ENCODE results near the gene NOP58. TPM values are rescaled to one million over a fixed set of nuclear protein-coding genes. Genes with fewer than 3 reads are reported as not detected.

Gene NOP58
- polyA plus RNA-seq, 1 donor from 2014 or later: 170 TPM

- no peak for TF ChIP-seq POLR2AphosphoS5 (IDR thresholded peaks at IDR 0.05)
- TF ChIP-seq, protein P1, sequence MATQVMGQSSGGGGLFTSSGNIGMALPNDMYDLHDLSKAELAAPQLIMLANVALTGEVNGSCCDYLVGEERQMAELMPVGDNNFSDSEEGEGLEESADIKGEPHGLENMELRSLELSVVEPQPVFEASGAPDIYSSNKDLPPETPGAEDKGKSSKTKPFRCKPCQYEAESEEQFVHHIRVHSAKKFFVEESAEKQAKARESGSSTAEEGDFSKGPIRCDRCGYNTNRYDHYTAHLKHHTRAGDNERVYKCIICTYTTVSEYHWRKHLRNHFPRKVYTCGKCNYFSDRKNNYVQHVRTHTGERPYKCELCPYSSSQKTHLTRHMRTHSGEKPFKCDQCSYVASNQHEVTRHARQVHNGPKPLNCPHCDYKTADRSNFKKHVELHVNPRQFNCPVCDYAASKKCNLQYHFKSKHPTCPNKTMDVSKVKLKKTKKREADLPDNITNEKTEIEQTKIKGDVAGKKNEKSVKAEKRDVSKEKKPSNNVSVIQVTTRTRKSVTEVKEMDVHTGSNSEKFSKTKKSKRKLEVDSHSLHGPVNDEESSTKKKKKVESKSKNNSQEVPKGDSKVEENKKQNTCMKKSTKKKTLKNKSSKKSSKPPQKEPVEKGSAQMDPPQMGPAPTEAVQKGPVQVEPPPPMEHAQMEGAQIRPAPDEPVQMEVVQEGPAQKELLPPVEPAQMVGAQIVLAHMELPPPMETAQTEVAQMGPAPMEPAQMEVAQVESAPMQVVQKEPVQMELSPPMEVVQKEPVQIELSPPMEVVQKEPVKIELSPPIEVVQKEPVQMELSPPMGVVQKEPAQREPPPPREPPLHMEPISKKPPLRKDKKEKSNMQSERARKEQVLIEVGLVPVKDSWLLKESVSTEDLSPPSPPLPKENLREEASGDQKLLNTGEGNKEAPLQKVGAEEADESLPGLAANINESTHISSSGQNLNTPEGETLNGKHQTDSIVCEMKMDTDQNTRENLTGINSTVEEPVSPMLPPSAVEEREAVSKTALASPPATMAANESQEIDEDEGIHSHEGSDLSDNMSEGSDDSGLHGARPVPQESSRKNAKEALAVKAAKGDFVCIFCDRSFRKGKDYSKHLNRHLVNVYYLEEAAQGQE (IDR thresholded peaks at IDR 0.05; ENCODE audit: borderline replicate concordance): no peak
- no peaks in the 10 kb centered on the region for H3K9me2 ChIP-seq (ENCODE audit: insufficient read depth, low read length)
- no peak overlapping the region for H3K27ac ChIP-seq (ENCODE audit: low read length)
- no peak overlapping the region for H3K4me2 ChIP-seq (ENCODE audit: low read length)
- H3K9me3 ChIP-seq (ENCODE audit: low read length): no peaks in the 10 kb centered on the region
- H2AFZ ChIP-seq (ENCODE audit: low read depth, low read length): no peak overlapping the region
- no peak overlapping the region for H3K9ac ChIP-seq (ENCODE audit: low read length)
- no peak overlapping the region for H3K4me3 ChIP-seq (ENCODE audit: low read length)
- no peaks in the 10 kb centered on the region for H3K79me2 ChIP-seq (replicated peaks; ENCODE audit: insufficient read depth, low read length)
- H3K27me3 ChIP-seq (ENCODE audit: insufficient read depth, low read depth, low read length): no peaks in the 10 kb centered on the region
- H4K20me1 ChIP-seq (ENCODE audit: insufficient read depth): no peaks in the 10 kb centered on the region
- H3K36me3 ChIP-seq (ENCODE audit: insufficient read depth, low read length): no peaks in the 10 kb centered on the region
- no peaks in the 10 kb centered on the region for H3F3A ChIP-seq (ENCODE audit: insufficient read depth, low read length, poor library complexity, severe bottlenecking)
These were observed 71.6 kb downstream of the NOP58 start for GRCh38 chr2:202337151-202337550.

DNA sequence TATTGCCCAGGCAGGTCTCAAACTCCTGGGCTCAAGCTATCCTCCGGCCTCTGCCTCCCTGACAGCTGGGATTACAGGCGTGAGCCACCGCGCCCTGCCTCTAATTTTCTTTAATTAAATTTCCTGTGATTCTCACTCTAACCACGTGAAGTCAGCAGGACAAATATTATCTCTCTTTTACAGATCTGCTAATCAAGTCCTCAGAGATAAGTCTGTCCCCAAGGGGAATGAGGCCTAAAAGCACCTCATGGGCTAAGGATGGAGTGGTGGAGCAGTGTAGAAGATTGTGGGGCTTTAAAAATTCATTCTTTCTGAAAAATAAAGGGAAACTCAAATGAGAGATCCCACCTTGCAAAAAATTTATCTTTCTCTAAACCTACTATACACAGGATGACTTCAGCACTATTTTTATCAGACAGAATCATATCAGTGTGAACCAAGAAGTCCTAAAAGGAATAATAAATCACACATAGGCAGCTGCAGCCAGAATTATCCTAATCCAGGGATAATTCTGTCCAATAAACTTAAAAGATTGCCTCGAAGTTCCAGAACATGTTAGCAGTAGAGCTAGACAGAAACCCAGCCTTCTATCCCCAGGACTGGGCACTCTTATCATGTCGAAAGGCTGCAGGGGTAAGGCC is 72.3 kb downstream of the NOP58 start:
- H3K79me2 ChIP-seq (replicated peaks; ENCODE audit: insufficient read depth, low read length): no peaks in the 10 kb centered on the region
- TF ChIP-seq EP300 (conservative IDR thresholded peaks at IDR 0.05; ENCODE audit: poor library complexity, severe bottlenecking) (no peak), RAD21 (conservative IDR thresholded peaks at IDR 0.05) (no peak), TAF1 (IDR thresholded peaks at IDR 0.05; ENCODE audit: low read depth) (no peak), SMC3 (conservative IDR thresholded peaks at IDR 0.05; ENCODE audit: poor library complexity) (no peak), MXI1 (conservative IDR thresholded peaks at IDR 0.05; ENCODE audit: poor library complexity, severe bottlenecking) (no peak), EZH2 (IDR thresholded peaks at IDR 0.05; ENCODE audit: borderline replicate concordance, insufficient read depth, low read length, poor library complexity, severe bottlenecking) (no peak), POLR2AphosphoS5 (IDR thresholded peaks at IDR 0.05) (no peak)
- TF ChIP-seq, protein P2, sequence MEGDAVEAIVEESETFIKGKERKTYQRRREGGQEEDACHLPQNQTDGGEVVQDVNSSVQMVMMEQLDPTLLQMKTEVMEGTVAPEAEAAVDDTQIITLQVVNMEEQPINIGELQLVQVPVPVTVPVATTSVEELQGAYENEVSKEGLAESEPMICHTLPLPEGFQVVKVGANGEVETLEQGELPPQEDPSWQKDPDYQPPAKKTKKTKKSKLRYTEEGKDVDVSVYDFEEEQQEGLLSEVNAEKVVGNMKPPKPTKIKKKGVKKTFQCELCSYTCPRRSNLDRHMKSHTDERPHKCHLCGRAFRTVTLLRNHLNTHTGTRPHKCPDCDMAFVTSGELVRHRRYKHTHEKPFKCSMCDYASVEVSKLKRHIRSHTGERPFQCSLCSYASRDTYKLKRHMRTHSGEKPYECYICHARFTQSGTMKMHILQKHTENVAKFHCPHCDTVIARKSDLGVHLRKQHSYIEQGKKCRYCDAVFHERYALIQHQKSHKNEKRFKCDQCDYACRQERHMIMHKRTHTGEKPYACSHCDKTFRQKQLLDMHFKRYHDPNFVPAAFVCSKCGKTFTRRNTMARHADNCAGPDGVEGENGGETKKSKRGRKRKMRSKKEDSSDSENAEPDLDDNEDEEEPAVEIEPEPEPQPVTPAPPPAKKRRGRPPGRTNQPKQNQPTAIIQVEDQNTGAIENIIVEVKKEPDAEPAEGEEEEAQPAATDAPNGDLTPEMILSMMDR (IDR thresholded peaks at IDR 0.05; ENCODE audit: poor library complexity, severe bottlenecking): no peak
- TF ChIP-seq, protein P1 (IDR thresholded peaks at IDR 0.05; ENCODE audit: borderline replicate concordance): no peak
- H3F3A ChIP-seq (ENCODE audit: insufficient read depth, low read length, poor library complexity, severe bottlenecking): no peaks in the 10 kb centered on the region
- no peak overlapping the region for H2AFZ ChIP-seq (ENCODE audit: low read depth, low read length)
- H3K36me3 ChIP-seq (ENCODE audit: insufficient read depth, low read length): no peaks in the 10 kb centered on the region
- H3K4me3 ChIP-seq (ENCODE audit: low read length): no peak overlapping the region
- H3K4me2 ChIP-seq (ENCODE audit: low read length): no peak overlapping the region
- H3K9me3 ChIP-seq (ENCODE audit: low read length): no peaks in the 10 kb centered on the region
- H3K27me3 ChIP-seq (ENCODE audit: insufficient read depth, low read depth, low read length): no peaks in the 10 kb centered on the region
- no peak overlapping the region for H3K9ac ChIP-seq (ENCODE audit: low read length)
- no peaks in the 10 kb centered on the region for H4K20me1 ChIP-seq (ENCODE audit: insufficient read depth)
- no peak overlapping the region for H3K27ac ChIP-seq (ENCODE audit: low read length)
- H3K9me2 ChIP-seq (ENCODE audit: insufficient read depth, low read length): no peaks in the 10 kb centered on the region
